Measurements from ENCODE around the gene TEX22. TPM values are rescaled to one million over a fixed set of nuclear protein-coding genes. Genes with fewer than 3 reads are reported as not detected.

The TEX22 gene
- total RNA-seq, 2 experiments from 2014 or later: 1.2 to 2.2 TPM

DNA sequence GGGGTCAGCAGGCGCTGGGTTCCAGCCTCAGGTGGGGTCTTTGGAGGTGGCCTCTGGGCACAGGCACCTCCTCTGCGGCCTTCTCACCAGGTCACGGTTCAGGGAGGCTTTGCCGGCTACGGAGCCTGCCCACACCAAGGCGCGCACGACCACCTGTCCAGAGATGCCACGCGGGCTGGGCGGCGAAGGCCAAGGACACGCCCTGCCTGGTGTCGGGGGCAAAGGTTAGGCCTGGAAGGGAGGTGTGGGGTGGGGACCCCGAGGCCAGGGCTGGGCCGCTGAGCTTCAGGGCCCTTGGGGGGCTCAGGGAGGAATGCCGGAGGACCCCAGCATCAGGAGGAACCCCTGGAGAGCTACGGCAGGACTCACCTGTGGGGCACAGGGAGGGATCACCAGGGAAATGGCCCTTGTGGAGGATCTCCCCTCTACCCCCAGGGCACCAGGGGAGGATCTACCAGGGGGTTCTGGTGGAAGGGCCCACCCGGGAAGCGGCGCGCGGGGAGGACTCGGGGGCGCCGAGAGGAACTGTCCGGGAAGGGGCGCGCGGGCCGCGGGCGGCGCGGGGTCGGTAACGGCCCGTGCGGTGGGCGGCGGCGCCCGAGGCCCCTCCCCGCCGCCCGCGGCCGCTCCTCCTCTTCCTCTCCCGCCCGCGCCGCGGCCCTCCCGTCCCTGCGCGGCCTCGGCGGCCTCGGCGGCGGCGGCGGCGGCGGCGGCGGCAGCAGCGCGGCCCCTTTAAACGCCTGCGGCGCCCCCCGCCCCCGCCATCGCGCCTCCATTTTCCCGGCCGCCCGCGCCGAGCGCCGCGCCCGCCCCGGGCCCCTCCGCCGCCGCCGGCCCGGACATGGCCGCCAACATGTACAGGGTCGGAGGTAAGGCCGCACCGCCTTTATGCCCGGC, 21.1 kb downstream of the TEX22 start, which contains the start of gene MTA1:
Gene MTA1 (plus strand): TSS at position 633 of the 897 bp plus-strand sequence. CDS start 209 bp downstream, at position 842.
- peak; percentile 56 for DNase-seq
- Mint-ChIP-seq H3K36me3 (ENCODE audit: low read depth) (peaks cover 20% of the 10 kb centered on the region), H3K9me3 (no peaks in the 10 kb centered on the region), H3K4me3 (peak within 1 kb of the TSS; percentile 87), H3K27ac (peak within 1 kb of the TSS; percentile 92), H3K27me3 (no peaks in the 10 kb centered on the region), H3K4me1 (ENCODE audit: low read depth) (peaks cover 26% of the 10 kb centered on the region)
- ChIA-PET CTCF (interaction anchor here (0.7 to 1.1 kb wide), 2 partner anchors 49 to 67 kb away, joined by 3 to 4 read pairs; no protein-coding TSS in a partner anchor), POLR2A (interaction anchor here (1.5 kb wide), 1 partner anchor 31 kb away, joined by 3 read pairs; no protein-coding TSS in a partner anchor)
- TF ChIP-seq, protein P1, sequence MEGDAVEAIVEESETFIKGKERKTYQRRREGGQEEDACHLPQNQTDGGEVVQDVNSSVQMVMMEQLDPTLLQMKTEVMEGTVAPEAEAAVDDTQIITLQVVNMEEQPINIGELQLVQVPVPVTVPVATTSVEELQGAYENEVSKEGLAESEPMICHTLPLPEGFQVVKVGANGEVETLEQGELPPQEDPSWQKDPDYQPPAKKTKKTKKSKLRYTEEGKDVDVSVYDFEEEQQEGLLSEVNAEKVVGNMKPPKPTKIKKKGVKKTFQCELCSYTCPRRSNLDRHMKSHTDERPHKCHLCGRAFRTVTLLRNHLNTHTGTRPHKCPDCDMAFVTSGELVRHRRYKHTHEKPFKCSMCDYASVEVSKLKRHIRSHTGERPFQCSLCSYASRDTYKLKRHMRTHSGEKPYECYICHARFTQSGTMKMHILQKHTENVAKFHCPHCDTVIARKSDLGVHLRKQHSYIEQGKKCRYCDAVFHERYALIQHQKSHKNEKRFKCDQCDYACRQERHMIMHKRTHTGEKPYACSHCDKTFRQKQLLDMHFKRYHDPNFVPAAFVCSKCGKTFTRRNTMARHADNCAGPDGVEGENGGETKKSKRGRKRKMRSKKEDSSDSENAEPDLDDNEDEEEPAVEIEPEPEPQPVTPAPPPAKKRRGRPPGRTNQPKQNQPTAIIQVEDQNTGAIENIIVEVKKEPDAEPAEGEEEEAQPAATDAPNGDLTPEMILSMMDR (IDR thresholded peaks at IDR 0.05): no peak
- intact Hi-C loops (cut with micrococcal nuclease): no loop called here
- peak; percentile 59 for ATAC-seq

DNA sequence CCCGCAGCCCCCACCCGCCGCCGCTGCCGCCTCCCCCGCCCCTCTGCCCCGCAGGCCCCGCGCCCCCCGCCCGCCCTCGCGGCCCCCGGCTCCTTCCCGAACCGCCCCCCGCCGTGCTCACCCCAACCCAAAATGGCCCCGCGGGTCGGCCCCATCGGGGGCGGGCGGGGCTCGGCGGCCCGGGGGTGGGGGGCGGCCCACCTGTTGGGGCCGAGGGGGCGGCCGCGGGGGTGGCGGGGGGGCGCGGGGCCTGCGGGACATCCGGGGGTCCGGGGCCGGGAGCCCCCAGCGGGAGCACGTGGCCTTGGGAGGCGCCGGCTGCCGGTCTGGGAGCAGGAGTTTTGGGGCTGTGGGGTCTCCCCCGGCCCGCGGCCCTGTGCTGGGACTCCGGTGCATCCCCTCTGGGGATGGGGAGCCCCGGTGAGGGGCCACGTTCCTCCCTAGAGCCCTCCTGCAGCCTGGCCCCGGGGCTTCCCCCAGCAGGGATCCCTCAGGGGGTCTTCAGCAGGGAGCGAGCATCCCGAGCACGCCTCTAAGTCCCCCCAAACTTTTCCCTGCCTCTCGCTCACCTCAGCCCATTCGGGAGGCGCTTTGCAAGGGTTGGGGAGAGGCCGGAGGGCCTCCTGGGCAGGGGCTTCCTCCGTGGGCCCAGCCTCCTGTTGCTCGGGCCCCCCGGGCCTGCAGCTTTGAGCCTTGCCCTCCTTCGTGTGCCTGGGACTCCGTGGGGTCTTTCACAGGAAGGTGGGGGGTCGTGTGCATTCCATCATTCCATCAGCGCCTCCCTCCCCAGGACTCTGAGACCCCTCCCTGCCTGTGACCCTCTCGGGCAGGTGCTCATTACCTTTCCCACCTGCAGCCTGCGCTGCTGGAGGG, 22.0 kb downstream of the TEX22 start:
- CTCF ChIA-PET: no interaction called here
- DNase-seq (peak; percentile 9), ATAC-seq (peak; percentile 15)
- Mint-ChIP-seq H3K27me3 (no peaks in the 10 kb centered on the region), H3K4me3 (peak overlapping the region; percentile 87), H3K27ac (peak overlapping the region; percentile 92), H3K4me1 (ENCODE audit: low read depth) (peaks cover 22% of the 10 kb centered on the region), H3K36me3 (ENCODE audit: low read depth) (peaks cover 26% of the 10 kb centered on the region), H3K9me3 (no peaks in the 10 kb centered on the region)
- intact Hi-C loops (cut with micrococcal nuclease): no loop called here
- TF ChIP-seq, protein P1 (IDR thresholded peaks at IDR 0.05): no peak
- POLR2A ChIA-PET: interaction anchor here (0.6 to 1.5 kb wide), 6 partner anchors 12 to 61 kb away, joined by 3 to 7 read pairs (median 4); partner anchors contain the start of gene TEX22

DNA sequence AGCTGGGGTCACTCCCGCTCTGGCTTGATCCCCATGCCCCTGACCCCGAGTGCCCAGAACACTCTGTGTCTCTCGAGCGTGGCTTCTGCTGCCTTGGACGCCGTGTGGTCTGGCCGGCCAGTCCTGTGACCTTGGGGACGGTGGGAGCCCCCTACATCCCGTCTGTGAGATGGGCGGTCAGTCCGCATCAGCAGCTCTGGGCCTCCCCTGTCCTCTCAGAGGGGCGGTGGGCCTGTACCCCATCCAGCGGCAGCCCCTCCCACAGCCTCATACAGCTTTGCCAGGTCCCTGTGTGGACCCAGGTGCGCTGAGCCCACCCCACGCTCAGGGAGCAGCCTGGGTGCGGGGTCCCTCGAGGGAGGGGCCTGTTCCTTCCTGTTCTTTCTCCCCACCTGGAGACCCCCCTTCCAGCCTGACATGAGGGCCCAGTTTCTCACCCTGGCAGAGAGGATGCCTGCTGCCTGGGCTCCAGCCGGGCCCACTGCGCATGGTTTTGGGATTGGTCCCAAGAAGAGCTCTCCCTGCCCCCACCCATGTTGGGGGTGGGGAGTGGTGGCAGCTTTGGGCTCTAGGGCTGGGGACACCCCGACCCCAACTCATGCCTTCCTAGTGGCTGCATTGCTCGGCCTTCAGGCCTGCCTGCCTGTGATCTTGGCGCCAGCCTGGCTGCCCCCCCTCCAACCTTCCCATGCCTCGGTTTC, 22.8 kb downstream of the TEX22 start:
- Mint-ChIP-seq H3K4me3 (peak overlapping the region; percentile 87), H3K27ac (peak overlapping the region; percentile 92), H3K36me3 (ENCODE audit: low read depth) (peaks cover 32% of the 10 kb centered on the region), H3K9me3 (no peaks in the 10 kb centered on the region), H3K27me3 (no peaks in the 10 kb centered on the region), H3K4me1 (ENCODE audit: low read depth) (peaks cover 18% of the 10 kb centered on the region)
- ATAC-seq (no peak), DNase-seq (no peak)
- CTCF ChIA-PET: interaction anchor here (0.9 to 1.6 kb wide), 2 partner anchors 10 to 50 kb away, joined by 3 to 5 read pairs; no protein-coding TSS in a partner anchor
- TF ChIP-seq, protein P1 (IDR thresholded peaks at IDR 0.05): no peak
- POLR2A ChIA-PET: interaction anchor here (0.6 to 1.6 kb wide), 7 partner anchors 12 to 60 kb away, joined by 3 to 7 read pairs (median 4); partner anchors contain the start of gene TEX22
- intact Hi-C loops (cut with micrococcal nuclease): no loop called here

DNA sequence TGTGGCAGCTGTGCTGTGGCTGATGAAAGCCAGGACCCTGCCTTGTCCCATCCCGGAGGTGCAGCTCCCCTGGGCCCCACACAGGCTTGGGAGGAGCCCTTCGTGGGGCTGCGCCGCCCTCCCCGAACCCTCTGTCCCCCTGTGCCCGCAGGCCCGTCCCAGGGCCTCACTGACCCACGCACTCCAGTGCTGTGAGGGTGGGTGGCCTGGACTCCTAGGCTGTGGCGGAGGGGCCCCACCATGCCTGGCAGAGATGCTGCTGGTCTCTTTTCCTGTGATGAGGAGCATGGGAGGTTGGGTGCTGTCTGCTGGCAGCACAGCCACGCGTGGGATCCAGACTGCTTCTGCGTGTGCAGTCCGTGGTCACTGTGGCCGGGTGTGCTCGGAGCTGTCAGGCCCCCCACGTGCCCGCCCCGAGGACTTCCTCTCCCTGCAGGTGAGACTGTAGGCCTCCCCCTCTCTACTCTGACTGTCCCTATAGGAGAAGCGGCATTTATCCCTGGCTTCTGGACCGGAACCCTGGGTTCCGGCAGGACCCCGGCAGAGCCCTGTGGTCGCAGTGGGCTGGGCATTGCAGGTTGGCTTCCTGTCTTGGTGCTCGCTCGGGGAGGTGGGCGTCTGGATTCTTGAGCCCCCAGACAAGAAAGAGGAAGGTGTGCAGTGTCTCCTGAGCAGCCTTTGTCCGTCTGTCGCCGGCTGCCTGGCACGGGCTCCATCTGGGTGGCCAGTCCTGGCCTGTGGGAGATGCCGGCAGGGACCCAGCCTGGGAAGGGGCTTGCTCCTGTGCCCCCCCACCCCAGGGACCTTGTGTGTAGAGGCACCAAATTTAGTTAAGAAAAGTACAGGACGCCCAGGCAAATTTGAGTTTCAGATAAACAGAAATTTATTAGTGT, 23.6 kb downstream of the TEX22 start:
- no peak for ATAC-seq
- H3K36me3 Mint-ChIP-seq (ENCODE audit: low read depth): peaks cover 40% of the 10 kb centered on the region
- peak overlapping the region; percentile 87 for H3K4me3 Mint-ChIP-seq
- ChIA-PET CTCF (interaction anchor here (0.9 to 1.6 kb wide), 2 partner anchors 11 to 51 kb away, joined by 3 to 5 read pairs; no protein-coding TSS in a partner anchor), POLR2A (interaction anchor here (1.3 to 1.6 kb wide), 5 partner anchors 14 to 59 kb away, joined by 4 to 7 read pairs (median 4); partner anchors contain the start of gene TEX22)
- H3K4me1 Mint-ChIP-seq (ENCODE audit: low read depth): peaks cover 21% of the 10 kb centered on the region
- H3K27me3 Mint-ChIP-seq: no peaks in the 10 kb centered on the region
- TF ChIP-seq, protein P1 (IDR thresholded peaks at IDR 0.05): no peak
- intact Hi-C loops (cut with micrococcal nuclease): no loop called here
- DNase-seq: peak; percentile 33
- H3K27ac Mint-ChIP-seq: peak overlapping the region; percentile 92
- no peaks in the 10 kb centered on the region for H3K9me3 Mint-ChIP-seq
